SHP77 (cell line): ENCODE results near the gene HIPK1.
"Not testable (repeated sequence)": the region's sequence is repeated elsewhere in the genome, so short reads cannot be mapped to it uniquely, and the experiment has no call there.

Experiments
- DNase-seq, 2 experiments: peaks; one replicate each; lab custom pipeline; 2025; lab: John Stamatoyannopoulos, UW

HIPK1 gene

GRCh38 chr1:113982949-113983348, 53.8 kb downstream of the HIPK1 start:
- no peak for DNase-seq

DNA sequence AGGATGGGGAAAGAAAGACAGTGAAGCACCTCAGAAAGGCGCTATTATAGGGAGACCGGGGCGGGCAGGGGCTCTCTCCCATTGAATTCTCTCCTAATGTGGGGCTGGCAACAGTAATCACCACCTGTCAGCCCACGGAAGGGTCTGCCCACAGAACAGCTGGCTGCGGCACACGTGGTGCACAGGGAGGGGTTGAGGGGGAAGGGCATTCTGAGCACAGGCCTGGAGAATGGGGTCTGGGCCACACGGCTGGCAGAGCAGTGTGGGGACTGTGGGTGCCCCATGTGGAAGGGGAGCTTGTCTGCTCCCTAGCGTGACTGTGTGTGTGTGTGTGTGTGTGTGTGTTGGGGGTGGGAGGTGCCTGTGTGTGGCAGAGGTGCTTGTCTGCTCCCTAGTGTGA, 54.3 kb downstream of the HIPK1 start:
- DNase-seq: peak; percentile 20 to 36

DNA sequence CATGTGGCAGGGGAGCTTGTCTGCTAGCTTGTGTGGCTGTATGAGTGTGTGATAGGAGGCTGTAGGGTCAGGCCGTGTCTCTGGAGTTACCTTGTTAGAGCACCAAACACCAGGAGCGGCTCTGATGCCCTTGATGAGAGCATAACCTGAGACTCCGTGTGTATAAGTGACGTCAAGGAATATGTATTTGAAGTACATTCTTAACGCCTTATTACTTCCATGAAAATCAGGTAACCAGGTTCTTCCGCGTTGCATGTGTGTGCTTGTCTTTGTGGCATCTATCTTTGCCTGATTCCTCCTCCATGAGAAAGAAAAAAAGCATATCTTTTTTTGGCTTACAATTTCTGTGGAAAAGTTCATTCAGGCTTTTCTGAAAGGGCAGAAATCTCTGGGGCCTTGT, 54.7 kb downstream of the HIPK1 start:
- peak in 1 of 2 experiments; percentile 26 for DNase-seq

DNA sequence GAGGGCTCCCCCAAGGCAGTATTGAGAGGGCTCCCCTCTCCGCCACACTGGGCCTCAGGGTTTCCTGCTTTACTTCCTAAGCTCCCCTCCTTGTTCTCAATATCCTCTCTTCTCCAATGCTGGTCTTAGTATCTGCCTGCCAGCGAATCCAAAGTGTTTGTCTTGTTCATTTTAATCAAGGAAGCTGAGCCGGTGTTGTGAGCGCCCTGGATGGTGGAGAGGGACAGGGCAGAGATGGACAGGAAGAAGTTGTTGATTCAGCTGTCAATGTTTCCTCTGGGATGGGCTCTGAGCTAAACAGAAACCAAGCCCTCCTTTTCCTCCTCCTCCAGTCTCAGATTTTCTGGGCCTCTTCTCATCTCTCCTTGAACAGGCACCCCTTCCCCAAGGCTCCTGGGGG, 55.6 kb downstream of the HIPK1 start:
- DNase-seq: peak; percentile 78 to 79

DNA sequence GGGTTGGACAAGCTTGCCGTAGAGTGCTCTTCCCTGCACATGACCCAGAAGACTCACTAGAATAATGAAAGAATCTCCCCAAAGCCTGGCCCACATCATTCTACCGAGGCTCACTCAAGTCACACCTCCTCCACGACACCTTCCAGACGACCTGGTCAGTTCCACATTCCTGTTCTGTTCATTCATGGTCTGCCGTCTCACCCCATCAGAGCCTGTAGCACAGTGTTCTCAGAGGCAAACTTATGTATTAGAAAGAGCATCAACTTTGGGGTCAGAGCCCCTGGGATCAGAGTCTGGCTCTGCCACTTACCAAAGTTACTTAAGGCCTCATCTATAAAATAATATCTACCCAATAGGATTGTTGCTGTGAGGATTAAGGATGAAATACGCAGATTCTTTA, 57.7 kb downstream of the HIPK1 start:
- no peak for DNase-seq

DNA sequence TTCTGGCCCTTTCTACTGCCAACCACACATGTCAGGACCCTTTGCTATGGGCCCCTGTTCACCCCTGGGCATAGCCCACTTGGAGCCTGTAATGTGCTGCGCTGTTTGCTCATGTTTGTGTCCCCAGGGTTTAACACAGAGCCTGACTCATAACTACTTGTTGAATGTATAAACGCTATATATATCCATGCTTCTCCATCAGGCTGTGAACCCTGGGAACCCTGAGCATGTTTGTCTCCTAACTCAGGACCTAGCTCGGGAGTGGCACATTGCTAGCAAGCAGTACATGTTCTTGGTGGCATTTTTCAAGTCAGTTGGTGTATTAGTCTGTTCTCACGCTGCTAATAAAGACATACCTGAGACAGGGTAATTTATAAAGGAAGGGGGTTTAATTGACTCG, 58.1 kb downstream of the HIPK1 start:
- no peak for DNase-seq

DNA sequence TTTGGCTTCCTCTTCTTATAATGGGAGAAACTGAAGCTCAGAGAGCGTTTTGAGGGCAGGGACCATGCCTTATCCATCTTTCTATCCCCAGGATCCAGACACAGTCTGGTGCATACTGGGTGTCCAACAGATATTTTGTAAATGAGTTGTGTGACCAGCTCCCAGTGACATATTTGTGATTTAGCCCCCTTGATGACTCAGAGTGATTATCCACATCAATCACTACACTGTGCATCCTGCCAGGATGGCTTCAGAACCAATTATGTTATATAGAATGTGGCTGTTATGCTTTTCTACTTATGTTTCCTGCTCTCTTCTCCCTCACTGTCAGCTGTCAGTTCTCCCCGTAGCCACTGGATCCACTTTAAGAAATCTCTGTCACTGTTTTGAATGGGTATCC, 61.4 kb downstream of the HIPK1 start:
- DNase-seq: no peak

GRCh38 chr1:113990961-113991360, 61.8 kb downstream of the HIPK1 start:
- no peak for DNase-seq

GRCh38 chr1:113991467-113991997, 62.4 kb downstream of the HIPK1 start:
- DNase-seq: no peak

DNA sequence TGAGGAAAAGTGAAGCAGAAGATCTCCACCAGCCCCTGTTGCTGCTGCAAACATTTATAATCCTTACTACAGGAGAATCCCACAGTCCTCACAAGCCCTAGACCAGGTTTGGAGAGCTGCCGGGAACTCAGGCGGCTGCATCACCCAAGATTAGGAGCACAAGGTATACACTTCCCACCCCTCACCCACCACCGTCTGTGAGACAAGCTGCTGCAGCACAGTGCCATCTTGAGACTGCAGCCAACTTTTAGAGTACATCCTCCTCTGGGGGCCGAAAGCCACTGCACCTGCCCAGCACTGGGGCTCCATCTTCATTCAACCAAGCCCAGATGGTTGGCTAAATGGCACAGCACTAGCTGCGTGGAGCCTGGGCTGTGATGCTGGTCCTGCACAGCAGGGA, 63.9 kb downstream of the HIPK1 start:
- DNase-seq: no peak

DNA sequence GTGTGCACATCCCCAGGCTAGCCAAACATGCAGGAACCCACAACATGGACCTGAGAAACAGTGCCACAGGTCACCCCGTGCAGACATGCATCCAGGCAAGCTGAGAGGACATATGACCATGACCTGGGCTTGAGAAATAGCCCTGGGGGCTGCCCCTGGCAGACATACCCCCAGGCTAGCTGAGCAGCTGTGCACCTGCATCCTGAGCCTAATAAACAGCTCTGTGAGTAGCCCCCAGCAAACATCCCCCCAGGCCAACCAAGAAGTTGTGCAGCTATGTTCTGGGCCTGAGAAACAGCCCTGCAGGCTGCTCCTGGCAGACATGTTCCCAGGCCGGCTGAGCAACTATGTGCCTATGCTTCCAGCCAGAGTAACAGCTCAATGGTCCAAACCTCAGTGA, 64.6 kb downstream of the HIPK1 start:
- DNase-seq: no peak

DNA sequence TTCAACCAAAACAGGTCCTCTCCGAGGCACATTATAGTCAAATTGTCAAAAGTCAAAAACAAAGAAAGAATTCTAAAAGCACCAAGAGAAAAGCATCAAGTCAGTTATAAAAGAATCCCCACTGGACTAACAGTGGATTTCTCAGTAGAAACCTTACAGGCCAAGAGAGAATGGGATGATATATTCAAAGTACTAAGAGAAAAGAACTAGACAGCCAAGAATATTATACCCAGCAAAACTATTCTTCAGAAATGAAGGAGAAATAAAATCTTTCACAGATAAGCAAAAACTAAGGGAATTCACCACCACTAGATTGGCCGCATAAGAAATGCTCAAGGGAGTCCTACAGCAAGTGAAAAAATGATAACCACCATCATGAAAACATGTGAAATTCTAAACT, 66.3 kb downstream of the HIPK1 start:
- no peak for DNase-seq

DNA sequence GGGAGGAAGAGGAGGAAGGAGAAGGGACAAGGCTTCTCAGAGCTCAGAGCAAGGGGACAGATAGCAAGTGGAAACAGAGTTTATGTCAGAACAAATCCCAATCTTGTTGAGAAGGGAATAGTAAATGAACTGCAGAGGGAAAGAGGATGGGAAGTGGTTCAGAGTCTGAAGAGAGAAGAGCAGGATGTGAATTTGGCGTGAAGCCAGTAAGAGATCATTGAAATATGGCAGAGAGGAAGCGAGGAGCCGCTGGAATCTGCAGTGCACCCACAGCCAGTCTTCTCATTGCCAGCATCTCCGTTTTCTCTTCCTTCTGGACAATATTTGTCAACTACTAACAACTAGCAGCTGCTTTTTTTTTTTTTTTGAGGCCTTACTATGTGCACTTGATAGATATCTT, 69.2 kb downstream of the HIPK1 start:
- peak in 1 of 2 experiments; percentile 24 for DNase-seq

DNA sequence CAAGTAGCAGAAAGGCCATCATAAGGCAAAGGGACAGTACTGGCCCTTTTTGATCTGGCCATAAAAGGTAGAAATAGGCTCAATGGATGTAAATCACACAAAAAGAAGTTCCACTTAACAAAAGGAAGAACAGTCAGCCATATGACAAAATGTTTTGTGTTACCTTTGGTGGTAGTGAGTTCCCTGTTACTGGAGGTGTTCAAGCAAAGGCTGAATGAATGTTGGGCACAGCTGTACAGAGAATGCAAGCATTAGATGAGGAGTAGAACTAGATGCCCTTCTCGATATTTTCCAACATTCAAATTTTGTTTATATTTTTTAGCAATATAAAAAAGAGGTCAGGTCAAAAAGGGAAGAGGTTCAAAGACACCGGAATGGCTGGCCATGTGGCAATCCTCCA, 70.1 kb downstream of the HIPK1 start:
- DNase-seq: no peak

GRCh38 chr1:113999799-114000198, 70.7 kb downstream of the HIPK1 start:
- peak; percentile 55 to 69 for DNase-seq

DNA sequence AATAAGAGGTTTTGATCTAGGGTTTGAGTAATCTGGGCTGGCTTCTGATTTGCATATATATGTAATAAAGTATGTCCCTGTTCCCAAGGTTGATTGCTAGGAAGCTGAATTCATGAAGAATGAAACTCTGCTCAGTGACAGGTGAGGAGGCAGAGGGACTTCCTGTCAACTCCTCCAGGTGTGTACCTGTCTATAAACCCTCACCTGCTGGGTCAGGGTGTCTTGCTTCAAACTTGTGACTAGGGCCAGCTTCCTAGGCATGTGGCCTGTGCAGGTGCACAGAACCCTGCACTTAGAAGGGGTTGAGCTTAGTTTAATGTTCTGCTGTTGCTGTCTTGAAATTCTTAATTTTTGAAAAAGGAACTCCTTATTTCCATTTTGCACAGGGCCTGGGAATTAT, 71.3 kb downstream of the HIPK1 start:
- no peak for DNase-seq

DNA sequence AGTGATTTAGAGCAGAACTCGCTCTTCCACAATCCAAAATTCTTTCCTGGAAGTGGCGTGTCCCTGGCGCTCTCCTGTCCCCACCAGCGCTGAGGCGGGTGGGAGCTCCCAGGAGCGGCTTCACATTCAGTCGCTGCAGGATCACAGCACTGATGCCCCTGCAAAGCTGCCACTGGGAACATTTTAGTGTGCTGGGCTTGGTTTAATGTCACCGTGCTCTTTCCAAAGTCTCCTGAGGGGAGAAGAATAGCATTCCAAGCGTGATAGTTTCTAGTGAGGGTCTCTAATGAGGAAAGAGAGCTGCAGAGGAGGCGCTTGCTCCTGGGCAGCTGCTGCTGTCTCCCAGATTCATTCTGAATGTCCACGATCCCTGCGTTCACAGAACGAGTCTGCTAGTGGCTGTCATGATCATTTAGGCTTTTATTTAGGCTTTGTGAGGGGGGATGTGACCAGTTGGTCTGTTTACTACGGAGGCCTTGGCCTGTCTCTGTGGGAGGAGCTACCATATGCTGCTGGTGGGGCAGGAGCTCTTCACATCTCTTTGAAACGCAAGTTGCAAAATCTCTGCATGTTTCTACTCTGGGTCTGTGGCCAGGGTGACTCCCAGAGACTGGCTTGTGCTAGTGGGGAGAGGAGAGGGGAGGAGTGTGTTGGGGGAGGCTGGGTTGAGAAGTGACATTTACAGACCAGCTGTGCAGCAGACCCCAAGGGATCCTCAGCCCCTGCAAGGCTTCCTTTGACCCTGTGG, 73.5 kb downstream of the HIPK1 start:
- DNase-seq: no peak

DNA sequence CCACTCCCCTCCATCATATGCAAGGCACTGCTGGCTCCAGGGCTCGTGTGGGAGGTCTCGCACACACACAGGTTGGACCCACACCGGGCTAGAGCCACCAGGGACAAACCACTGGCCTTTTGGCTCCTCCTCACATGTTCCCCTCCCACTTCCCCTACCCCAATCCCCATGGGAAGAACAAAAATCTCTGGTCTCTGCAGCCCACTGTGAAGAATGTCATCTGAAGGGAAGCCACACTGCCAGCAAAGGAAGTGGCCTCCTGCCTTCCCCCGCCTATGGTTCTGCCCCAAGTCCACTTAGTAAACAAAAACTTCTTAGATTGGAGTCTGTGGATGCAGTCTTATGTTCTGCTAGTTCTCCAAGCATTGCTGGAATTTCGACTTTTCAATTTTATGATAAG, 74.3 kb downstream of the HIPK1 start:
- no peak for DNase-seq

DNA sequence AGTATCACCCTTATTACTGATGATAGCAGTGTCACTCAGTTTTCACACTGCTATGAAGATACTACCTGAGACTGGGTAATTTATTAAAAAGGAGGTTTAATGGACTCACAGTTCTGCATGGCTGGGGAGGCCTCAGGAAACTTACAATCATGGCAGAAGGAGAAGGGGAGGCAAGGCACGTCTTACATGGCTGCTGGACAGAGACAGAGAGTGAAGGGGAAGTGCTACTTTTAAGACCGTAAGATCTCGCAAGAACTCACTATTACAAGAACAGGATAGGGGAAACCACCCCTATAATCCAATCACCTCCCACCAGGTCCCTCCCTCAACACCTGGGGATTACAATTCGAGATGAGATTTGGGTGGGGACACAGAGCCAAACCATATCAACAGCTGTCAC, 77.7 kb downstream of the HIPK1 start:
- DNase-seq: not testable (repeated sequence)

GRCh38 chr1:114008480-114008941, 79.4 kb downstream of the HIPK1 start:
- no peak for DNase-seq

DNA sequence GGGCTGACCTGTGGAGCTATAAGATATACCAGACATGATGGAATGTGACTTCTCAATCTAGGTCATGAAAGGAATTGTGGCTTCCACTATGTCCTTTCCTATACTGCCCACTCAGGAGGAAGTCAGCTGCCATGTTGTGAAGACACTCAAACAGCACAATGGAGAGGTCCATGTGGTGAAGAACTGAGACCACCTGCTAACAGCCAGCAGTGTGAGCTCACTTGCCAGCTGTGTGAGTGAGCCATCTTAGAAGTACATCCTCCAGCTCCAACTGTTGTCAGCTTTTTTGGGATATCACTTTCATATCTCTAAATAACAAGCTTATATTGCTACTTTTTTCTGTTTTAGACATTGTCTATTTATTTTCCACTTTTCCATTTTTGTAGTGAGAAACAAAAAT, 79.9 kb downstream of the HIPK1 start:
- DNase-seq: no peak

DNA sequence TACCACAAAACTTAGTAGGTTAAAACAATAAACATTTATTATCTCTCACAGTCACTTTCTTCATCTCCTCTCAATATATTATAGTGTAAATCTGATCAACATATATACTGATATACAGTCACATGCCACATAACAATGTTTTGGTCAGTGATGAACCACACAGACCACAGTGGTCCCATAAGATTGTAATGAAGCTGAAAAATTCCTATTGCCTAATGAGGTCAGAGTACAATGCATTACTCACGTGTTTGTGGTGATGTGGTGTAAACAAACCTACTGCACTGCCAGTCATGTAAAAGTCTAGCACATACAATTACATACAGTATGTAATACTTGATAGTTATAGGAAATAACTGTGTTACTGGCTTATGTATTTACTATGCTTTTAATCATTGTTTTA, 80.3 kb downstream of the HIPK1 start:
- no peak for DNase-seq

DNA sequence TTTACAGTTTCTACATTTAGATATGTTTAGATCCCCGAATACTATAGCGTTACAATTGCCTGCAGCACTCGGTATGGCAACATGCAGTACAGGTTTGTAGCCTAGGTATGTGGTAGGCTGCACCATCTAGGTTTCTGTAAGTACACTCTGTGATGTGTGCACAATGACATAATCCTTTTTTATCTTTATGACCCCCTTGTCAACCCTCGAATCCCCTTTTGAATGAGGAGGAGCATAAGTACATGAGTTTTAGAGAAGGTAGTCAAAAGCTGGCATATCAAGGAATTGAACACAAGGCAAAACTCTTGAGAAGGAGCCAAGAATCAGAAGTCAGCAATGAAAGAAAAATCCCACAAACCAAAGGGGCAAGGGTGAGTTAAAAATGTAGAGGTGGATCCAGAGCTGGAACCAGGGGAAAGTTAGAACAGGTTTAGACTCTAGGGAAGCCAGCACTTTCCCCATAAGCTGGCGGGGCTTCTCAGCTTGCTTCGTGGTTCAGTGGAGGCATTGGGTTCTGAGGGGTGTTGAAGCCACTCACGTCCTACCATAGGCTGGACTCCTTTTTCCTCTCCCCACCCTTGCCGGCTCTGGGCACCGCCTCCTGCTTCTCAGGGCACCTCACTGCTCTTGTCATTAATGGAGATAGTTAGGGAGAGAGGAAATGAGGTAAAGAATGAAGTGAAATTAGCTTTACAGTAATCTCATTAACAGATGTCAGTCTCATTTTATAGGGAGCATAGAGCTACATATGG, 81.5 kb downstream of the HIPK1 start:
- DNase-seq: no peak
